ENCODE results near the gene ABHD12.

DNA sequence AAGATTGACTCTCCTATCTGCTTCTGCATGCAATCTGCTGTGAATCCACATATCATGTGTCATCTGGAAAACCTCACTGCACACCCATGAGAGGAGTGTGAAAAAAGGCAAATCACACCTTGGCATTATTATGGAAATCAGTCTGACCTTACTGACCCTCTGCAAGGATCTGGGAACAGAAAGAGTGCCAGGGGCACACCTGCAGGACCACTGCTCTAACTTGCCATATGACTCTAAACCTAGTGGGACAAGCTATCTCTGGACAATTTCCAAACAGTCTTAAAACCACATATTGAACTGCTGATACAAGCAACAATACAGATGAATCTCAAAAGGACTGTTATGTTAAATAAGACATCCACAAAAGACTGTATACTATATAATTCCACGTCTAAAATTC is 50.3 kb downstream of the ABHD12 start:
- TF ChIP-seq TAF1 (IDR thresholded peaks at IDR 0.05; ENCODE audit: low read depth, low read length) (no peak), POLR2A (IDR thresholded peaks at IDR 0.05; ENCODE audit: low read depth, low read length) (no peak), PAX5 (IDR thresholded peaks at IDR 0.05; ENCODE audit: insufficient read depth, low read length, severe bottlenecking) (no peak), POLR2AphosphoS5 (IDR thresholded peaks at IDR 0.05; ENCODE audit: low read depth, low read length) (no peak), SPI1 (IDR thresholded peaks at IDR 0.05; ENCODE audit: low read depth, low read length) (no peak), POU2F2 (IDR thresholded peaks at IDR 0.05; ENCODE audit: low read depth, low read length) (no peak)

All from GM12891 (cell line).